NCI-H748 treated with DMSO at 0.1 percent for 48 hours (cell line): ENCODE results near the gene MLST8.
"Not testable (repeated sequence)": the region's sequence is repeated elsewhere in the genome, so short reads cannot be mapped to it uniquely, and the experiment has no call there.

Source experiments
- DNase-seq: peaks from one replicate; lab custom pipeline; 2025; lab: John Stamatoyannopoulos, UW

Gene MLST8

GRCh38 chr16:2246301-2246885 lies 41.1 kb downstream of the MLST8 start:
- DNase-seq, result no peak

- DNase-seq, result no peak
Observed at GRCh38 chr16:2250652-2251295, 45.5 kb downstream of the MLST8 start.

GRCh38 chr16:2251296-2252111 lies 46.2 kb downstream of the MLST8 start, which contains the start of gene ECI1:
Gene ECI1, minus strand, starts transcription at chr16:2251587. Its CDS starts 21 bp downstream, at chr16:2251566.
- peak; percentile 65 for DNase-seq

- DNase-seq, result no peak
Observed at GRCh38 chr16:2252806-2253148, 47.5 kb downstream of the MLST8 start.

GRCh38 chr16:2253293-2253692 lies 48.0 kb downstream of the MLST8 start:
- DNase-seq, result no peak

- DNase-seq, result no peak
Observed at GRCh38 chr16:2256531-2257140, 51.4 kb downstream of the MLST8 start.

GRCh38 chr16:2257726-2258125 lies 52.5 kb downstream of the MLST8 start:
- no peak for DNase-seq

- not testable (repeated sequence) for DNase-seq
Observed at GRCh38 chr16:2258530-2258929, 53.3 kb downstream of the MLST8 start.
